ENCODE data around the gene AGR2. TPM values are rescaled to one million over a fixed set of nuclear protein-coding genes. Genes with fewer than 3 reads are reported as not detected.

AGR2 gene
- not detected for total RNA-seq

DNA sequence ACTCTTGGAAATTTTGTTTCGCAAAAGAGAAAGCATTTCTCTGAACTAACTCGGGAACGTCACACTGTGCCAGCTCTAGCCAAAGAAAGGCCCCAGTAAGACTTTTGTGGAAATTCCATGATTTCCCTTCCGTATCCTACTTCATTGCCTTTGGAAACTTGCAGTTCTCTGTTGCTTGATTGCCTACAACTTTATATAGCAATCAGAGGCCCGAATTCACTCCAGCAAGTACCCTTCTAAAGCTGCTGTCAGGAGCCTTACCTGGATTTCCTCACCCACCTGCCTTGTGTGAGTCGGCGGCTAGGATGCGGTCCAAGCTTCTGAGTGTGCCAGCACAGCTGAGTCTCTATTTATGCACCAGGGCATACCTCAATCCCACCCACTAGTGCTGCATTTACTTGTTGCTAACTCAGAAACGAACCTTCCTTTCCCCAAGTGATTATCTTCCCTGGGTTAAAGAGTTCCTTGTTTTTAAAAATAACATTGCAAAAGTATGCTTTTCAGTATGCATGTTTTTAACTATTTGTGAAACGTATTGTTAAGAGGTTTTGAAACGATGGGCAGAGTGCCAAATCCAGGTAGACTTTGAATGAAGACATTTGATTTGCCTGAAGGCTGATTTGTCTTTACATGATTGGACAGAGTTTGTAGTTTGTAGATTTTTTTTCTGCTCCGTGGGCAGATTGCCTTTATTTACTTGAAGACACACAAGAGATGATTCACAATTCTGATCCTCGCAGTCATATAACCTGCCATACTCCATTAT, at the start of gene AGR2:
Gene AGR2 (minus strand): TSS at position 326 of the 766 bp plus-strand sequence. CDS start 3,203 bp downstream, outside the sequence.

DNA sequence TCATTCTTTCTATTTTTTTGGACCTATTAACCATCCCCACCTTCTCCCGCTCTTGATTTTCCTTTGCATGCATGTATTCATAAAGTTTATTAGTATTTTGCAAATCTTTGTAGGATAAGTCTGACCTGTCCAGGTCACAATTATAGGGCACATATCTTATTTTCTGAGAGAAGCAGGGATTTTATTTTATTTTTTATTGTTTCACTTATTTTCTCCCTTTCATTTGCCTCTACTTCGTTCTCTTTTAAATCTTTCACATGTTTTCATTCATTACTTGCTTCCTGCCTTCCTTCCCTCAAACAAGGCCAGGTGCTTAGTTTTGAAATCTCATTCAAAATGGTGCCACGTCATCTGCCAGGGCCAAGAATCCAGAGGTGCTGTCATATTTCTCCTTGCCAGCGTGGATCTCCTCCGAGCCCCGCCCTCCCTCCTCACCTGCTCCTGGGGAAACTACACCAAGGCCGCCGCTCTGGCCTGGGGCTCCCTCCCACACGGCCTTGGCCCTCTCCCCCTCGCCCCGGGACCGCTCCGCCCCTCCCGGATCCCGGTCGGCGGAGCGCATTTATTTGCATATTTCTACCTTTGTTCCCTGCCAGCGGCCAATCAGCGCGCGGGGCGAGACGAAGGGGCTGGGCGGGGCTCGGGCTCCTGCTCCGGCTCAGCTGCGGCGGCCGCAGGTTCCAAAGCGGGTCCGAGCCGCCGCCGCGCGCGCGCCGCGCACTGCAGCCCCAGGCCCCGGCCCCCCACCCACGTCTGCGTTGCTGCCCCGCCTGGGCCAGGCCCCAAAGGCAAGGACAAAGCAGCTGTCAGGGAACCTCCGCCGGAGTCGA, 51.5 kb downstream of the AGR2 start, which contains the start of gene TSPAN13:
Gene TSPAN13 (plus strand): TSS at position 654 of the 830 bp plus-strand sequence. CDS start 213 bp downstream, outside the sequence.

Other genes starting within 250 kb of the AGR2 start
- gene ANKMY2, start 159.2 kb downstream of the AGR2 start, total RNA-seq, result 10 to 100 TPM; 16.9 to 17.6 TPM
- 100 to 1,000 TPM in 1 of 2 donors, 10 to 100 TPM in 1; 56.1 to 109 TPM for gene BZW2, start 158.8 kb downstream of the AGR2 start, total RNA-seq
- 1 to 10 TPM in 1 of 2 donors, not detected in 1; 2.0 TPM for gene TSPAN13, start 51.2 kb downstream of the AGR2 start, total RNA-seq
- gene AGR3, start 77.0 kb upstream of the AGR2 start, total RNA-seq, result not detected